ENCODE data around the gene CAPN13.

- TF ChIP-seq POLR2AphosphoS5 (IDR thresholded peaks at IDR 0.05; ENCODE audit: low read depth, low read length), result no peak
- no peak for TF ChIP-seq SIN3A (IDR thresholded peaks at IDR 0.05; ENCODE audit: borderline replicate concordance, insufficient read depth, low read length)
- no peak for TF ChIP-seq TAF1 (IDR thresholded peaks at IDR 0.05; ENCODE audit: borderline replicate concordance, insufficient read depth, low read length)
- TF ChIP-seq, protein P1, sequence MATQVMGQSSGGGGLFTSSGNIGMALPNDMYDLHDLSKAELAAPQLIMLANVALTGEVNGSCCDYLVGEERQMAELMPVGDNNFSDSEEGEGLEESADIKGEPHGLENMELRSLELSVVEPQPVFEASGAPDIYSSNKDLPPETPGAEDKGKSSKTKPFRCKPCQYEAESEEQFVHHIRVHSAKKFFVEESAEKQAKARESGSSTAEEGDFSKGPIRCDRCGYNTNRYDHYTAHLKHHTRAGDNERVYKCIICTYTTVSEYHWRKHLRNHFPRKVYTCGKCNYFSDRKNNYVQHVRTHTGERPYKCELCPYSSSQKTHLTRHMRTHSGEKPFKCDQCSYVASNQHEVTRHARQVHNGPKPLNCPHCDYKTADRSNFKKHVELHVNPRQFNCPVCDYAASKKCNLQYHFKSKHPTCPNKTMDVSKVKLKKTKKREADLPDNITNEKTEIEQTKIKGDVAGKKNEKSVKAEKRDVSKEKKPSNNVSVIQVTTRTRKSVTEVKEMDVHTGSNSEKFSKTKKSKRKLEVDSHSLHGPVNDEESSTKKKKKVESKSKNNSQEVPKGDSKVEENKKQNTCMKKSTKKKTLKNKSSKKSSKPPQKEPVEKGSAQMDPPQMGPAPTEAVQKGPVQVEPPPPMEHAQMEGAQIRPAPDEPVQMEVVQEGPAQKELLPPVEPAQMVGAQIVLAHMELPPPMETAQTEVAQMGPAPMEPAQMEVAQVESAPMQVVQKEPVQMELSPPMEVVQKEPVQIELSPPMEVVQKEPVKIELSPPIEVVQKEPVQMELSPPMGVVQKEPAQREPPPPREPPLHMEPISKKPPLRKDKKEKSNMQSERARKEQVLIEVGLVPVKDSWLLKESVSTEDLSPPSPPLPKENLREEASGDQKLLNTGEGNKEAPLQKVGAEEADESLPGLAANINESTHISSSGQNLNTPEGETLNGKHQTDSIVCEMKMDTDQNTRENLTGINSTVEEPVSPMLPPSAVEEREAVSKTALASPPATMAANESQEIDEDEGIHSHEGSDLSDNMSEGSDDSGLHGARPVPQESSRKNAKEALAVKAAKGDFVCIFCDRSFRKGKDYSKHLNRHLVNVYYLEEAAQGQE (IDR thresholded peaks at IDR 0.05; ENCODE audit: insufficient read depth in 1 of 2, low read depth in 2 of 2, low read length in 2 of 2), result no peak
Measured at GRCh38 chr2:30826481-30826880, 19.2 kb upstream of the CAPN13 start.

Measured in PFSK-1 (cell line).